Non-pigmented ciliary epithelial cell (primary cell): Measurements from ENCODE around the gene JARID2.

Experiments
- DNase-seq: peaks from one replicate; pipeline ENCODE4 v3.0.0-alpha.2; 2010; ENCODE audit warnings: low read depth

The JARID2 gene

DNA sequence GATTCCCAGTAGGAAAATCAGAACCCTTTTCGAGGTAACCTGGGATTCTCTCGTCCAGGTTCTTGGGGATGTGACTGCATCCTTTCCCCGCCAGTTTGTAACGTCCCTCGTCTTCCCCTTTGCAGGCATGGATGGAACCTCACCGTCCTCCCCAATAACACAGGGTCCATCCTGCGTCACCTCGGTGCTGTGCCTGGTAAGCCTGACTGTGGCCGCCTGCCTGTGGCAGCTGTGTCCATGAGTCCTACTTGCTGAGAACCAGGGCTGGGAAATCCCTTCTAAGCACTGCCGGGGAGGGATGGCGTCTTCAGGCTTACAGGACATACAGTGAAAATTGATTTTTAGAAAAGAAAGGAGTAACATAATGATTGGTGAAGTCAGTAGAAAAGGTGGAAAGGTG, 261.4 kb downstream of the JARID2 start:
- DNase-seq = no peak

DNA sequence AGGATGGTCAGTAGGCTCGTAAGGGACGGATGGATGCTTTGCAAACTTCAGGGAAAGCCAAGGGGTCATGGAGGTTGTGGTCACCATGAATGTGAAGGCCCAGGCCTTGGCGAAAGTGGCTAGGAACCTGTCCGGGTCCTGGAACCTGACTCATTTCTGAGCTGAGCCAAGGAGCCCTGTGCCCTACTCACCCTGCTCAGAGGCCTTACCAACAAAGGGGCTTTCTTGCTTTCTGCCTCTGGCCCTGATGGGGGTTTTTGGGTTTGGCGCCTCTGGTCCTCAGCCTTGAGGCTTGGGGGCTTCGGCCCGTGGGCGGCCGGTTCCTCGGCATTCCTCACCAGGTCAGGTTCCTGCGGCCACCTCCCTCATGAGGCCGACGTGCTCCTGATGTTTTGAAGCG, 261.9 kb downstream of the JARID2 start:
- DNase-seq = no peak

DNA sequence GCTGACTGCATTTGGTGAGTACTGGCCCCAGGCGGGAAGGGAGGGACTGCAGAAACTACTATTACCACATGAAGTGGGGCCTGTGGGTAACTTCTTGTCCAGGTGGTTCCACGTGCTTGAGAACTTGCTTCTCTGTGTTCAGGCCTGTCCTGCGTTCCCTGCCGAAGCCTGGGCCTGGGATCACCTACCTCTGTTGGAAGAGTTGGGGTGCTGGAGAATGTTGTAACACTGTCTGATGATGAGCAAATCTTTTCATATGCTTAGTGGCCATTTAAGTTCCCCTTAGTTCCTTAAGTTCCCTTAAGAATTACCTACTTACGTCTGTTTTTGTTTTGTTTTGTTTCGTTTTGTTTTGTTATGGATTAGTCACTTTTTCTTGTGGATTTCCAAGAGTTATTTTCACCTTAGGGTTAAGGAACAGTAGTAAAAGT, 262.6 kb downstream of the JARID2 start:
- no peak for DNase-seq

DNA sequence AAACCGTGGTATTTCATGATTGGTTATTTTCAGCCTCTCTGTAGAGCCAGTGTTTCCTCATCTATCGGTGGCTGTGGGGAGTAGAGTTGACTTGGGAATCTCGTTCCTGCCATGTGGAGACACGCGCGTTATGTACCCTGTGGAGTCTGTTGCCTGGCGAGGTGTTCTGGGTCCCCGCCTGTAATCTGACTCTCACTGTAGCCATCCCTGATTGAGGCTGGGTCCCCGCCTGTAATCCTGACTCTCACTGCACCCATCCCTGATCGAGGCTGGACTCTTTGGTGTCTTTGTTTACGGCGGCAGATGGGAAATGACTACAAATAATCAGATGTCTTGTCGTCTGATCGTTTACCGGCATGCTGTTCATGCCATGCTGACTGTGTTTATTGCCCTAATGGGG, 263.1 kb downstream of the JARID2 start:
- no peak for DNase-seq

DNA sequence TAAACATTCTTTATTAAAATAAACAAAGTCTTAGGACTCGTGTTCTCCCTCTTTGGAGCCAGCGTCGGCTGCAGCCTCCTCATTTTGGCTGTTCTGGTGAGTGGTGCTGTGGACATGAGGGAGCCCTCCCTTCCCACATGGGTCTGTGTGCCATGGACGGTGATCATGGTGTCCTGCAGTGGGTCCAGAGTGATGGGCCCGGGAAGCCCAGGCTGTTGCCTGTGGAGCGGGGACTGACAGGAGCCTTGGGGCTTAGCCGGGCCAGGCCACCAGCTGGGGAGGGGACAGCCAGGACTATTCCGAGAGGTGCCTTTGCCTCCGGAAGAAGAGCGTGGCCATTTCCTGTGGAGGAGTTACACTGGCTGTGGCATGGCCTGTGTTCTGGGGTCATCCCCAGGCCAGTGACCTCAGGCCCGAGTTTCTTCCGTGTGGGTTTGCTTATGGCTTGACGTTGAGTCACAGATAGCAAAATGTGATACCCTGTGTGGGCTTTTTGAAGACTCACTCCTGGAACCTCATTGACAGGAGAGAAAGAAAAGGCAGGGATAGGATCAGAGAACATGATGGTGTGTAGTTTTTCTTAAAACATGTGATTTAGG, 263.6 kb downstream of the JARID2 start:
- no peak for DNase-seq

DNA sequence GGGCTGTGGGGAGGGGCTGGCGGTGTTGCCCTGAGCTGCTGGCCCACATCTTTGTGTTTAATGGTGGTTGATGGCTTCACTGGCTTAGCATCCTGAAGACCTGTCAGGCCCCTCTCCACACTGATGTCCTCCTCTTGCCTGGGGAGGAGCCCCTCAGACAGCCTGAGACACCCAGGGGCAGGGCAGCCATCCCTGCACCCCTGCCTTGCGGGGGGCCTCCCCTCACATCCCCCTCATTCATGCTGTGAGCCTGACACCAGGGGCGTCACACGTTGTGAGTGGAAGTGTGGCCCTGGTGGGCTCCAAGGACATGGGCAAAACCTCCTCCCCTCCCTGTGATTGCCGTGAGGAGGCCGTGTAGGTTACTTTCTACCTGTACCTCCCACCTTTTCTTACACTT, 264.3 kb downstream of the JARID2 start:
- DNase-seq = no peak

DNA sequence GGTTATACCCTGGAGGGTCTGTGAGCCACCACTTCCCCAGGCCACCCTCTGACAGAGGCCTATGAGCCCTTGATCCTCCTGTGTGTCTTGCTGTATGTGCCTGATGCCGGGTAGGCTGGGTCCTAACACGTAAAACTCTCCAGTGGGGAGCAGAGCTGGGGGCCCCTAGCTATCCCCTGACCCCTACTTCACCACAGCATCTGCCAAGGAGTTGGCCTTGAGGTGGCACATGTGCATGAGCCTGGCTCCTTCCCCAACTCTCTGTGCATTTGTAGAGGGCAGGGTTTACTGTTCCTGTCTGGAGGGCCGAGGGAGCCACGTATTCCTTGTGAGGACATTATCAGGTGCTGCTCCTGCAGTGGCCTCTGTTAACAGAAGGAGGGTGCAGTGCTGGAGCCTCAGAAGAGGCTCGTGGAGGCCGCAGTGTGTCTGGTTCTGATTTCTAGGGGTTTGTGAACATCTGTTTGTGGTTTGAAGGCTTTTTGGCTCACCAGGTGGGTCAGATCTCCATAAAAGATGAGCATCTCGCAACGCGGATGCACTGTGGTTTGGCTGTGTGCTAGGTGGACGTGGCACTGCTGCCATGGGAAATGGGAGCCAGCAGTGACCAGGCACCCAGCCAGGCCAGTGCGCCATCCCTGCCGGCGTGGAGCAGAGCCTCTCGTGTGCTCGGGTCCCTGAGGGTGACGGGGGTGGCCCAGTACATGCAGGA, 264.8 kb downstream of the JARID2 start:
- DNase-seq = no peak

DNA sequence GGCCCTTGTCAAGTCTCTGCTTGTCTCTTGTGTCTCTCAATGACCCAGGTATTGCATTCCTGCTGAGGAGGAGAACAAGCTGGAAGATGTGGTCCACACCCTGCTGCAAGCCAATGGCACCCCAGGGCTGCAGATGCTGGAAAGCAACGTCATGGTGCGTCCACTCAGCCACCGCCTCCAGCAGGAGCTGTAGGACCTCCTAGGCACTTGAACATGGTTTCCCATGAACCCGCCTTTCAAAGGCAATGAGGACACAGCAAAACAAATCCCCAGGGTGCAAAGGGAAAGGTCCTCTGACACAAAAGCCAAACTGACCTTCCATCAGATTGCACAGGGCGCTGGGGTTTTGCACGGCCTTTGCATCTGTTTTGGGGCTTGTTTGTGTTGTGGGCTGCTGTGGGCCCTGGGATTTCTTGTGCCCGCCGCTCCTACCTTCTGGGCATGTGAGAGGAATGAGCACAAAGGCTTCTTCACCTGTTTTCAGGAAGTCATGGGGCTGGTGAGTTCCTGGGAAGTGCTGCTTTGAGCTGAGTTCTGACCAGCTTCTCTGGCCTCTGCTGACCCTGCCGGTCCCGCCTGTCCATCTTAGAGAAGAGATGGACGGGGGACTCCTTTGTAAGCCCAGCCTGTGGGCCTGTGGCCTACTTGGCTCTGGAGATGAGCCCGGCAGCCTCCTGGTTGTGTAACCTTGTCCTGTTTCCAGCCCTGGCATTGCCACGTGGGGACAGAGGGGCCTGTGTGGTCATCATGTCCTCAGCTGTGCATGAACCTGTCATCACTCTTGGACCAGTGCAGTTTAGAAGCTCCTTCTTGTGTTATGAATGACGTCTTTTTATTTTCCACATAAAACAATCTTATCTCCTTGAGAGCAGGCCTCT, 265.6 kb downstream of the JARID2 start:
- no peak for DNase-seq

DNA sequence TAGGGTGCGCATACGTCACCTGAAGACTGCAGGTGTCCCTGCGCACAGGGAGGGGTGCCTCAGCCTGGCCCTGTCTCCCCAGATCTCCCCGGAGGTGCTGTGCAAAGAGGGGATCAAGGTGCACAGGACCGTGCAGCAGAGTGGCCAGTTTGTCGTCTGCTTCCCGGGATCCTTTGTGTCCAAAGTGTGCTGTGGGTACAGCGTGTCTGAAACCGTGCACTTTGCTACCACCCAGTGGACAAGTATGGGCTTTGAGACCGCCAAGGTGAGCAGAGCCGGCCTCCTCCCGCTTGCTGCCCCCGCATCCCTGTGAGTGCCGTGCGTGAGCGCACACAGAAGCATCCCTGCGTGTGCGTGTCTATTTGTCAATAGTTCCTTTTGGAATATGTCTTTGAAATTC, 266.3 kb downstream of the JARID2 start:
- no peak for DNase-seq

DNA sequence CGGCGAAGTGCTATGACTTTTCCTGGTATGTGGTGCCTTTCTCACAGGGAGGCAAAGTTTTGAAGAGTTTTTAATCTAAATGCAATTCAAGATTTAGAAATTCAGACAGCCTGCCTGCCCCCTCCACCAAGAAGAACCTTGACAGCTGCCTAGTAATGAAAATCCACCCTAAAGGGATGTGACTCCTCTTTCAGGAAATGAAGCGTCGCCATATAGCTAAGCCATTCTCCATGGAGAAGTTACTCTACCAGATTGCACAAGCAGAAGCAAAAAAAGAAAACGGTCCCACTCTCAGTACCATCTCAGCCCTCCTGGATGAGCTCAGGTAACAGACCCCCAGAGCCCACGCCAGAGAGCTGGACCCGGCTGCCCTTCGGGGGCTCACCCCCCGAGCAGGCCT, 266.9 kb downstream of the JARID2 start:
- no peak for DNase-seq

DNA sequence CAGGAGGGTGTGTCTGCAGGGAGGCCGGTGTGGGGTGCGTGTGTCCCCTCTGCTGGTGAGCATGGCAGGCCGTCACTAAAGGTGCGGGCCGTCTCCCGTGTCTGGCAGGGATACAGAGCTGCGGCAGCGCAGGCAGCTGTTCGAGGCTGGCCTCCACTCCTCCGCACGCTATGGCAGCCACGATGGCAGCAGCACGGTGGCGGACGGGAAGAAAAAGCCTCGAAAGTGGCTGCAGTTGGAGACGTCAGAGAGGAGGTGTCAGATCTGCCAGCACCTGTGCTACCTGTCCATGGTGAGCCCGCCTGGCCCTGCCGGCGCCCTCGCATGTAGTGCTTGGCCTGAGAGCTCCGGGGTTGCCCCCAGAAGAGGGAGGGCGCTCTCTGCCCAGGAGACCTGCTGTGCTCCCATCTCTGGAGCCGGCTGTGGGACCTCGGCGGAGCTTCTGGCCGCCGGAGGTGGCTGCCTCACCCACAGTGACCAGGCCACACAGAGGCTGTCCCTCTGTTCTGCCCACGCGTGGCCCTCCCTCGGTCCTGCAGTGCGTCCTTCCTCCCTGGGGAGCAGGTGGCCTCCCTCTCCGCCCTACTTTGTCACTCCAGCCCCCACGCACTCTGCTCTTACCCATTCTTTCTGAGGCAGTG, 267.4 kb downstream of the JARID2 start:
- DNase-seq = no peak

DNA sequence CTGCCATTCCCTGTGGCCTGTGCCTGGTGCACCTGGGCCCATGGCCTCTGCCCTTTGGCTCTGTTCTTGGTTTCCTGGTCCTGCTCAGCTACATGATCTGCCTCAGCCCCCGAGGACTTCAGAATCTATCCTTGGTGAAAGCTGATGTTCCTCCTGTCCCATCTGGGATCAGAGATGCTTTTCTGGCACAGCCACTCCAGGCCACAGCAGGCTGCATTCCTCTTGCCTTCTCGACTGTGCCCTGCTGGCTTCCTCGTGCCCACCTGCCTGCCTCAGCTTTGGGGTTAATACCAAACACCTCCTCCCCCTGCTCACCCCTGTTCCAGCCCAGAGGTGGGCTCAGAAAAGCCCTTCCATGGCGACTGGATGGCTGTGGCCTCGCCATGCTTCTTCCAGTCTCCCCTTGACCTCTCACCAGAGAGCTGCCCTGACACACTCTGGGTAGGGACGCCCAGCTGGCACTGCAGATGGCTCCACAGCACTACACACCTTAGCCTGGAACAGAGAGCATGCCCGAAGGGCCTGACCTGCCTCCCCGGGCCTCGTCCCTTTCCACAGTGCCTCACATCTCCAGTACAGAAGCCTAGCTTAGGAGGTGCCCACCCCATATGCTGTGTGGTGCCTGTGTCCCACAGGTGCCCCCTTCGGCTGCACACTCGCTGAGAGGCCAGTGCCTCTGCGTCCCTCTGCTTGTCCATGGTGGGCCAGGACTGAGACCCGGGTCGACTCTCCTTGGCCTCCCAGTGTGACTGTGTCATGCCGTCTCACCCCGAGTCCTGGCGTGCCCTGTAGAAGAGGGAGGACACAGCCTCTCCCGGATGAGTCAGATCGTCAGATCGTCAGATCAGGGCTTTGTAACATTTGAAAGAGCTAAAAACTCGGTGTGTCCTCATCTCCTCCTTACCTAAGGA, 268.2 kb downstream of the JARID2 start:
- DNase-seq = no peak

DNA sequence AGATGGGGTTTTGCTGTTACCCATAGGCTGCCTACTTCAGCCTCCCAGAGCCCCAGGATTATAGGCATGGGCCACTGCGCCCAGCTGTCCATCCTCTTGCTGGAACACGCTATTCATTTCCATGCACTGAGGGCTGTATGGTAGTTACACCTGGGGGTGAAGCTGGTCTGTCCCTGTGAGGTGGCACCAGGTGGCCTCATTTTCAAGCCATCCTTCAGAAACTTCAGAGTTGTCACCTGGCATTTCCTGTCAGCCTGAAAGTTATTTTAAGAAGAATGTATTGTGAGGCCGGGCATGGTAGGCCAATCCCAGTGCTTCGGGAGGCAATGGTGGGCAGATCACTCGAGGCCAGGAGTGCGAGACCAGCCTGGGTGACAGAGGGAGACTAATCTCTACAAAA, 269.4 kb downstream of the JARID2 start:
- no peak for DNase-seq

DNA sequence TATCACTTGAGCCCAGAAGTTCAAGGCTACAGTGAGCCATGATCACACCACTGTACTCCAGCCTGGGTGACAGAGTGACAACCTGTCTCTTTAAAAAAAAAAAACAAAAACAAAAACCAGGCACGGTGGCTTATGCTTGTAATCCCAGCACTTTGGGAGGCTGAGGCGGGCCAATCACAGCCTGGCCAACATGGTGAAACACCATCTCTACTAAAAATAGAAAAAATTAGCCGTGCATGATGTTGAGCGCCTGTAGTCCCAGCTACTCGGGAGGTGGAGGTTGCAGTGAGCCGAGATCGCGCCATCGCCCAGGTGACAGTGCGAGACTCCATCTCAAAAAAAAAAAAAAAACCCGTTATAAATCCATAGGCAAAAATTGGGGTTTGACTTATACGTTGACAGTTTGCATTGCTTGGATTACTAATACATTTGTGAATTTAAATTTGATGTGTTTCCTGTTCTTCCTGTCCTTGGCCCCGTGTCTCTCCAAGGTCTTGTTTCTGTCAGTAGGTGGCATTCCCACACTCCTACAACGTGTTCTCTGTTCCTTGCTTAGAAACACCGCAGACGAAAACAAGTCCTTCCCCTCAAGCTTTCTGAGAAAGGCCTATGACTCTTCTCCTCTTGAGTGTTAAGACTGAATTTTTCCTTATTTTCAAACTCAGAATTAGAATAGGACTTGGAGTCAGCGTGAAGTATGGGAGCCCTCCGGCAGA, 269.9 kb downstream of the JARID2 start:
- DNase-seq = no peak

DNA sequence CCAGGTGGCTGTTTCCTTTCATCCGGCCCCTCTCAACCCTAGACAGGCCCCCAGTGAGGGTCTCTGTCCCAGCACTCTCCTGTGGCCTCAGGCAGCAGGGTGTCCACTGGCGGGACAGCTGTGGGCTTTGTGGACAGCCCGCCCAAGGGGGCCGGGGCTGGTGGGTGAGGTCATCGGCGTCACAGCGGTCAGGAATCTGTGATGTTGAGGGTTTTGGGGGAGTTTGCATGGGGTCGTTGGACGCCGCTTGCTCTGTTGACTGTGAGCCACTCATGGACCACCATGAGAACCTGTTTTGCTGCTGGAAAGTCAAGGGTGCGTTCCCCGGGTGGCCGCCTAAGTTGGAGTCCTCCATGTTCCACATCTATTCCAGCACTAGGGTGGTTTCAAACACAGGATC, 270.5 kb downstream of the JARID2 start:
- DNase-seq = no peak

DNA sequence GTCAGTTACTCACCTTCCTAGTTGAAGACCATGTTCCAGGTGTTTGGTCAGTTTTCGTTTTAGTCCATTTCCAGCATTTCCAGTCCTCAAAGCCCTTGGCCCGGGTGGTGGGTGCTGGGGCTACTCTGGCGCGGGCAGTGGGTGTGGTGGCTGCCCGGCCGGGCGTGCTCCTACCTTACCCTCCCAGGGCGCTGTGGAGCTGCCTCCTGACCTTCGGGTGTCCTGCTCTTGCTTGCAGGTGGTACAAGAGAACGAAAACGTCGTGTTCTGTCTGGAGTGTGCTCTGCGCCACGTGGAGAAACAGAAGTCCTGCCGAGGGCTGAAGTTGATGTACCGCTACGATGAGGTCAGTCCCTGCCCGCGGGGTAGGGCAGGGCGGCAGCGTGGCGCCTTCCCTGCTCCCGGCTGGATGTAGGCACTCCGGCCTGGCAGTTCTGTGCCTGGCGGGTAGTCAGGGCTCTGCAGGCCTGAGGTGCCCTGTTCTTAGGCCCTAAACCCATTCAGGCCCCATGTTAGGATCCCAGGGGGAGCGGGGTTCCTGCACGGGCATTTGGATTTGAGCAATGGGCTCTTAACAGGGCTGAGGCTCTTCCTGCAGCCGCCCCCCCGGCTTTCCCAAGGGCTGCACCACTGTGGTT, 271.2 kb downstream of the JARID2 start:
- no peak for DNase-seq

DNA sequence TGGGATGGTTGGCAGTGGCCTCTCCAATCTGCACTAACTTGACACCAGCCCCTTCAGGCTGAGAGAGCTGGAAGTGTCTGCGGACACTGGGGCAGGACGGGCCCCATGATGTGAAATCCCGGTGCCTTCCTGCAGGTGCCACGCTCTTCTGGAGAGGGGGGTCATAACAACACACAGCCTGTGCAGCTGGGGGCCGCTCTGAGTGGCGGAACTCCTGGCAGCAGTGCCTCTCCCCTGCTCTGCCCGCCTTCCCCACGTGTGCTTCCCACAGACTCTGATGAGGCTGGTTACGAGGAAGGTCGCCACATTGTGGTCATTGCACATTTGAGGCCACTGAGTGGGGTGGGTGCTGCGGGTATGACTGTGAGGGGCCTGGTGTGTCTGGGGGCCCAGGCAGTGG, 271.7 kb downstream of the JARID2 start:
- DNase-seq = no peak

DNA sequence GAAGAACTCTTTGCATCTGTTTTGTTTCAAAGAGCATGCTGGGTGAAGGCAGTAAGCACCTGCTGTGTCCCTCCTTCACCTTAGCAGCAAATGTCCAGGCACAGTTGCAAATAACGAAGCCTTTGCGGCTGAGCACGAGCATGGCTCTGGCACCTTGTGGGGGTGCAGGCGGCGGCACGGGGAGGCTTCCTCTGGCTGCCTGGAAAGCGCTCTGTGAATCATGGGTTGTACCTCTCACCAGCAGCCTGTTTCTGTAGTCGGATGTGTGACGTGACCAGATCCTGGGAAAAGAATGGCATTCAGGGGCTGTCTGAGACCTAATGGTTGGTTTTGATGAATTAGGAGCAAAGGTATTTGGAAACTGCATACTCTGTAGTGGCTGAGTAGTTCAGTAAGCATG, 272.2 kb downstream of the JARID2 start:
- DNase-seq = no peak

DNA sequence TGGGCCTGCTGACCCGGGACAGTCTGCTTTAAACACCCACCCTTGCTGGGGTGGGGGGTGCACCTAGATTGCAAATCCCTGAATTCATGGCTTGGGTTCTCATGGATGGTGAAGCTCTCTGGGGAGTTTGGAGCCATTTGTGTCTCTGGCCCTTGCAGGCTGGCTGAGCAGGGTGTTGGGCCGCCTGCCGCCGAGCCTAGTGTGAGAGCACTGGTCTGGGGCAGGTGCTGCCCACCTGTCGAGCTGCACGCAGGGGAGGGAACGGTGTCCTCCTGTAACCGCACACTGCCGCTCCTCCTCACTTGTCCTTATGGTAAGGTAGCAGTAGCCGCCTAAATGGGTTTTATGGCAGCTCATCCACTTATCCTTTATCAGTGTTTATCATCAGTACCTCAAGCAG, 273.0 kb downstream of the JARID2 start:
- no peak for DNase-seq

DNA sequence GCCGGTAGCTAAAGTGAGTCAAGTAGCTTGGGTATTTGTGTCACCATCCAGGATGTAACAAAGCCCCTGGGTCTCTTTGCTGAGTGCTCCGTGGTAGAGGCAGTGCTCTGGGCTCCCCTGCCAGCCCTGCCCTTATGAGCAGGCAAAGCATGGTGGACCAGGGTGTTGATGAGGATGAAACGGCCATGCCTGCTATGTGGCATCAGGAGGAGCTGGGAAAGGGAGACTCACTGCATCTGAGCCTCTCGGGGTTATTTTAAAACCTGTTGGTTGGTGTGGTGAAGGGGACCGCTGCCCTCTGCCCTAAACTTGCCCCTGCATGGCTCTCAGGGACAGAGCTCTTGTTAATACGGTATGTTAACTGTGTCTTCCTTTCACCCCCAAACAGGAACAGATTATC, 273.8 kb downstream of the JARID2 start:
- no peak for DNase-seq
